ENCODE results near the gene TRUB1.

The TRUB1 gene

DNA sequence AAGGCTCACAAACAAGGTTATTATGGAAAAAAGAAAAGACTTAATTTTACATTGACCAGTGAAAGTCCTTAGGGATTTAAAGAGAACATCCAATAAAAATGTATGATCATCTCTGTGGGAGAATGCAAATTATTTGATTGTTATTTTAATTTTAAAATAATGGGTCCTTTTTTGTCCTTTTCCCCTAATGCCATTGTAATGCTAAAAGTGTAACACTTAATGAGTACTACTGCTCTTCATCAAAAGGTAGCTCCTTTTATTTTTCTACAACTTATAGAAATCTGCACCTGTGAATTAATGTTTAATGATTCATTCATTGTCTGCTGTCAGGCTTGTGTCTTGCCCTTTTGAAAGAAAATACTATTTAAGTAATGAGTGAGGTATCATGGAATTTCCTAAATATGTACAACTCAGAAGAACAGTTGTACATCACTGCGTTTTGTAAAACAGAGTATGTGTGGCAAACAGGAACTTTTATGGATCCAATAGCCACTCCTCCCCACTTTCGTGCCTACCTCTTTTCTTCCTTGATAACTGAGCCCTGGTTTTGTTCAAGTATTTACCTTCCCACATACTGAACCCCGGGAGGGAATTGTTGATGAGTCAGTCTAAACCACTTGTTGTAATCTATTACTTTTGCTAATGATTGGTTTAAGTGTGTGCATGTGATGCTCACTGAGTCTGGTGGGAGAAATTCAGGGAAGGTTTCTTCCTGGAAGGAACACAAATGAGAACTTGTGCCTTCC, 19.9 kb upstream of the TRUB1 start:
- H3K4me1 ChIP-seq (ENCODE audit: insufficient read depth, low read length), result no peaks in the 10 kb centered on the region
- H2AFZ ChIP-seq (ENCODE audit: low read depth, low read length), result no peak overlapping the region
- no peaks in the 10 kb centered on the region for H3K79me2 ChIP-seq (ENCODE audit: insufficient read depth, low read length)
- H3K27ac ChIP-seq (ENCODE audit: low read length), result no peak overlapping the region
- H3K27me3 ChIP-seq (ENCODE audit: insufficient read depth, low read length, poor library complexity), result peaks cover 16% of the 10 kb centered on the region
- no peak for TF ChIP-seq EZH2 (IDR thresholded peaks at IDR 0.05; ENCODE audit: borderline replicate concordance, low read depth, low read length, severe bottlenecking)
- no peak for TF ChIP-seq CTCF (IDR thresholded peaks at IDR 0.05; ENCODE audit: borderline replicate concordance, extremely low read depth, low read length, poor library complexity, severe bottlenecking)
- H4K20me1 ChIP-seq (ENCODE audit: insufficient read depth, low read length), result no peaks in the 10 kb centered on the region
- no peaks in the 10 kb centered on the region for H3K36me3 ChIP-seq (ENCODE audit: insufficient read depth, low read length)
- H3K4me3 ChIP-seq (ENCODE audit: low read depth in 1 of 2, low read length in 2 of 2), result no peak overlapping the region
- ATAC-seq (ENCODE audit: insufficient read depth, low read depth) (no peak), DNase-seq (no peak)
- H3K9me3 ChIP-seq (ENCODE audit: insufficient read depth, low read length, severe bottlenecking), result no peaks in the 10 kb centered on the region
- no peak overlapping the region for H3K4me2 ChIP-seq (ENCODE audit: insufficient read depth, low read length)
- H3K9ac ChIP-seq (ENCODE audit: low read depth, low read length), result no peak overlapping the region

- Histone ChIP-seq H2AFZ (ENCODE audit: low read depth, low read length) (no peak overlapping the region), H3K4me2 (ENCODE audit: insufficient read depth, low read length) (no peak overlapping the region), H3K27me3 (ENCODE audit: insufficient read depth, low read length, poor library complexity) (peaks cover 16% of the 10 kb centered on the region), H3K4me1 (ENCODE audit: insufficient read depth, low read length) (0 out of 2 replicates have a peak, but pooled peaks cover 1% of the 10 kb centered on the region), H3K36me3 (ENCODE audit: insufficient read depth, low read length) (no peaks in the 10 kb centered on the region), H3K27ac (ENCODE audit: low read length) (no peak overlapping the region), H3K9me3 (ENCODE audit: insufficient read depth, low read length, severe bottlenecking) (no peaks in the 10 kb centered on the region), H3K9ac (ENCODE audit: low read depth, low read length) (no peak overlapping the region), H3K4me3 (ENCODE audit: low read depth in 1 of 2, low read length in 2 of 2) (no peak overlapping the region), H3K79me2 (ENCODE audit: insufficient read depth, low read length) (no peaks in the 10 kb centered on the region), H4K20me1 (ENCODE audit: insufficient read depth, low read length) (no peaks in the 10 kb centered on the region)
- ATAC-seq (ENCODE audit: insufficient read depth, low read depth) (no peak), DNase-seq (no peak)
- no peak for TF ChIP-seq CTCF (IDR thresholded peaks at IDR 0.05; ENCODE audit: borderline replicate concordance, extremely low read depth, low read length, poor library complexity, severe bottlenecking)
- no peak for TF ChIP-seq EZH2 (IDR thresholded peaks at IDR 0.05; ENCODE audit: borderline replicate concordance, low read depth, low read length, severe bottlenecking)
These were observed 17.5 kb upstream of the TRUB1 start for GRCh38 chr10:114920459-114920858.

DNA sequence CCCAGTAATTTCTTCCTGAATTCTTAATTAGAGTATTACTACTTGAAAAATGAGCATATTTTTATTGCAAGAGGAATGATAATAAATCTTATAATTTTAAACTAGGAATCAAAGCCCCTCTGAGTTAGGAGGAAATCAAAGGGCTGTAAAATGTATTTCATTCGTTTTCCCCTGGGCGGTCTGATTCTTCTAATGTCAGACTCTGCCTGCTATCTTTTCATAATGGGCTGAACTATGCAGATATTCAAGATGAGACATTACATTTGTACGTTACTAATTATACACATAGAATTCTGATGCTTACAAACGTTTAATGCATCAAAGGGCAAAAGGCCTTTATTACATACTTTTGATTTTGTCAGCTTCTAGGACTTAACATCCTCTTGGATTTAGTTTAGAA, 16.0 kb upstream of the TRUB1 start:
- no peak overlapping the region for H2AFZ ChIP-seq (ENCODE audit: low read depth, low read length)
- H3K4me1 ChIP-seq (ENCODE audit: insufficient read depth, low read length), result 0 out of 2 replicates have a peak, but pooled peaks cover 3% of the 10 kb centered on the region
- ATAC-seq (ENCODE audit: insufficient read depth, low read depth) (no peak), DNase-seq (no peak)
- no peaks in the 10 kb centered on the region; the same call in 1 of the 2 replicates for H4K20me1 ChIP-seq (ENCODE audit: insufficient read depth, low read length)
- H3K9me3 ChIP-seq (ENCODE audit: insufficient read depth, low read length, severe bottlenecking), result no peaks in the 10 kb centered on the region
- no peak overlapping the region for H3K4me2 ChIP-seq (ENCODE audit: insufficient read depth, low read length)
- H3K36me3 ChIP-seq (ENCODE audit: insufficient read depth, low read length), result no peaks in the 10 kb centered on the region
- no peak overlapping the region for H3K4me3 ChIP-seq (ENCODE audit: low read depth in 1 of 2, low read length in 2 of 2)
- no peak for TF ChIP-seq CTCF (IDR thresholded peaks at IDR 0.05; ENCODE audit: borderline replicate concordance, extremely low read depth, low read length, poor library complexity, severe bottlenecking)
- TF ChIP-seq EZH2 (IDR thresholded peaks at IDR 0.05; ENCODE audit: borderline replicate concordance, low read depth, low read length, severe bottlenecking), result no peak
- H3K27ac ChIP-seq (ENCODE audit: low read length), result no peak overlapping the region
- H3K9ac ChIP-seq (ENCODE audit: low read depth, low read length), result no peak overlapping the region
- H3K79me2 ChIP-seq (ENCODE audit: insufficient read depth, low read length), result no peaks in the 10 kb centered on the region
- peaks cover 16% of the 10 kb centered on the region for H3K27me3 ChIP-seq (ENCODE audit: insufficient read depth, low read length, poor library complexity)

Data from DND-41 (cell line).